Endometrium (tissue), 2 donors: ENCODE results near the gene FZD2.
"Not testable (repeated sequence)": the region's sequence is repeated elsewhere in the genome, so short reads cannot be mapped to it uniquely, and the experiment has no call there.

Experiments
- FAIRE-seq: peaks from 2 replicates; lab custom pipeline; 2012; peaks lifted over from hg19 to GRCh38; lab: Jason Lieb, UNC
- donor health status: control.
- donor health status: control.

FZD2 gene

DNA sequence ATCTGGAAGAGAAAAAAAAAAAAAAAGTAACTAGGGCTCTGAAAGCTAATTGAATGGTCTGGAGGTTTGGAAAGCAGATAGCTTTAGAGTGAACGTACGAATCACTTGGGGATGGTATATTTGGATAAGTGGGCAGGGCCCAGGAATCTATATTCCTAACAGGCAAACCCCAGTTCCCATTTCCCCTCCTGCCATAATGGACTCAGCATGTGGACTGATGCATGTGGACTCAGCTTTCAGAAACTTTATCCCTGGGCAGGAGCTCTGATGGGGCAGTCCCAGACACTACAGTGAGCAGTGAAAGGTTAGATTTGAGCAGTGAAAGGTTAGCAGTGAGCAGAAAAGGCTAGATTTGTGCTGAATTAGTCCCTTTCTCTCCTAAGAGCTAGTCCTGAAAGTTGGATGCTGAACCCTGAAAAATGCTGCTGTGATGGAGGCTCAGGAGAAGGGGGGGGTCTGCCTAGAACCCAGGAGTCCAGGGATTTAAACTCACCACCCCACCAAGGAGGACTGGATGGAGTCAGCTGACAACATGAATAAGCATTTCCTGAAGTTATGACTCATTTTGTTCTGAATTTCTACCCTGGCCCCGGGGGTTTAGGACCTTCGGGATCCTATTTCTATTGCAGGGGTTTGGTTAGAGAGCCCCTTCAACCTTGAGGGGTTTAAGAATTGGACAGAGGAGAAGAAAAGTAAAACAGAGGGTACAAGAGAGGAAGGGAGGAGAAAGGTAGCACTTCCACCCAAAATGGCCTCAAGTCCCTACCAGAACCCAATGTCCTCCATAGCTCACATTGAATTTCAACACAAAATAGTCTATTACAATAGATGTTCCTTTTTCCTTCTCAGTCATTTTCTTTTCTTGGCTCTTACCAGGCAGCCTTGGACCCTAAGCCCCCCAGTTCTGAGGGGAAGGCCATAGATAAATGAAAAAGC is 10.3 kb upstream of the FZD2 start:
- FAIRE-seq, result no peak

DNA sequence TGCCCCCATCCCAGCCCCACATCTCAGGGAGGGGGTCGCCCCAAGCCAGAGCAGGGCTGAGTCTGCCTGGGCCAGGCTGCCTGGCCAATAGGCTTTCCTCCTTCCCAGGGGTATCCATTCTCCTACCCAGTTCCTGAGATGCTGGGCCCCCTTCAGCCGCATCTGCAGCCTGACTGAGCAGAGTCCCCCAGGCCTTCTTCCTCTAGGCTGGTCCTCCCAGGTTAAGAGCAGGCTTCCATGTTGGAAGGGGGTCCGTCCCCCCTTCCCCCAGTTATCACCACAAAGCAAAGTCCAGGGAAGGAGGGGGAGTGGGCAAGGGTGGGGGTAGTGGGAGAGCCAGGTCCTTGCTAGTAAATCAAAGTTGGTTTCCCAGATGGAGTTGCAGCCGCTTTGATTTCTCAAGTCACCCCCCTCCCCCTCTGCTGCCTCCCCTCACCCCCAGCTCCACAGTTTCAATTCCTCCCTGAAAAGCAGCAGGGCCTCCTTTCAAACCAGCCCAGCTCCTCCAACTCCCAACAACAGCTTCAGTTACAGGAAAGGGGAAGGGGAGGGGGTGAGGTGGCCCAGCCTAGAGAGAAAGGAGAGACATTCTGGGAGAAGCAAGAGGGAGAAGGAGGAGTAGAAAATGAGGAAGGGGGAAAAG is 9.5 kb upstream of the FZD2 start:
- FAIRE-seq, result no peak

- no peak for FAIRE-seq
These were observed 8.7 kb upstream of the FZD2 start for GRCh38 chr17:44548376-44549230.

DNA sequence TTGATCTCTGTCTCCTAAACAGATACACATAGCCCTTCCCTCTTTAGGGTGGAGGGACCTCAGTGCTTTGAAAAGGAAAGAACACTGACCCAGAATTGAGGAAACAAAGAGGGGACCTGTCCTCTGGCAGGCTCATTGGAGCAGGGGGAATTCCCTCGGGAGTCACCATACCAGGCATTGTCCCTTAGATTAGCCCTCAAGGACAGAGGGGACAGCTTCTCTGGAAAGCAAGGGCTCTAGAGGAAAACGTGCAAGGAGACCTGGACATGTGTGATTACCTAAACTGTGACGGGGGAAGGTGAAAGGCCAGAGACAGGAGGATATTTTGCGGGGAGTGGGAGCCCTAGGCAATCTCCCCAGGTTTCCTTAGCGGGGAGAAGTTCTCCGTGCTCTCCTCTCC is 7.6 kb upstream of the FZD2 start:
- no peak for FAIRE-seq

DNA sequence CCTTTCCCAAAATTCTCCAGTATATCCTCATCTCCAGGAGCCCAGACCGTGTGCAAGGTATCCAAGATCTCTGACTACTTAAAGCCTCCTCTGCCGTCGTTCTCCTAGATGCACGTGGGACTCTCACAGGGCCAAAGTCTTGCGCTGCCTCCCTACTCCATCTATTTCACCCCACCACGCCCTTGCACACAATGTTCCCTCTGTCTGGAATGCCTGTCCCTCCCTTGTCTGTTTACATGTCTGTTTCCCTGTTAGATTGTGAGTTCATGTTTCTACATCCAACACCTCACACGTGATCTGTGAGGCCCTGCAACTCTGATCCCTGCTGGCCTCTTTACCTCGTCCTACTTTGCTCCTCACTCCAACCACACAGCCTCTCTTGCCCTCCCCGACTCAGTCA is 4.9 kb upstream of the FZD2 start:
- FAIRE-seq, result no peak

- no peak for FAIRE-seq
These were observed 2.2 kb upstream of the FZD2 start for GRCh38 chr17:44555099-44555498.

GRCh38 chr17:44556166-44556831 is 985 bp upstream of the FZD2 start:
- no peak for FAIRE-seq

- FAIRE-seq, result no peak
These were observed 484 bp downstream of the FZD2 start for GRCh38 chr17:44557651-44558285.

GRCh38 chr17:44558334-44558709 is 1.0 kb downstream of the FZD2 start:
- FAIRE-seq, result no peak

DNA sequence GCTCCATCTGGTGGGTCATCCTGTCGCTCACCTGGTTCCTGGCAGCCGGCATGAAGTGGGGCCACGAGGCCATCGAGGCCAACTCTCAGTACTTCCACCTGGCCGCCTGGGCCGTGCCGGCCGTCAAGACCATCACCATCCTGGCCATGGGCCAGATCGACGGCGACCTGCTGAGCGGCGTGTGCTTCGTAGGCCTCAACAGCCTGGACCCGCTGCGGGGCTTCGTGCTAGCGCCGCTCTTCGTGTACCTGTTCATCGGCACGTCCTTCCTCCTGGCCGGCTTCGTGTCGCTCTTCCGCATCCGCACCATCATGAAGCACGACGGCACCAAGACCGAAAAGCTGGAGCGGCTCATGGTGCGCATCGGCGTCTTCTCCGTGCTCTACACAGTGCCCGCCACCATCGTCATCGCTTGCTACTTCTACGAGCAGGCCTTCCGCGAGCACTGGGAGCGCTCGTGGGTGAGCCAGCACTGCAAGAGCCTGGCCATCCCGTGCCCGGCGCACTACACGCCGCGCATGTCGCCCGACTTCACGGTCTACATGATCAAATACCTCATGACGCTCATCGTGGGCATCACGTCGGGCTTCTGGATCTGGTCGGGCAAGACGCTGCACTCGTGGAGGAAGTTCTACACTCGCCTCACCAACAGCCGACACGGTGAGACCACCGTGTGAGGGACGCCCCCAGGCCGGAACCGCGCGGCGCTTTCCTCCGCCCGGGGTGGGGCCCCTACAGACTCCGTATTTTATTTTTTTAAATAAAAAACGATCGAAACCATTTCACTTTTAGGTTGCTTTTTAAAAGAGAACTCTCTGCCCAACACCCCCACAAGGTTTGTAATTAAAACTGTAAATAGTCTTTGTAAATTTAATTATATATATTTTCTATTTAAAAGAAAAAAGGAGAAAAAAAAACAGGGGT is 1.7 kb downstream of the FZD2 start:
- FAIRE-seq, result no peak

GRCh38 chr17:44559634-44560554 is 2.6 kb downstream of the FZD2 start:
- no peak for FAIRE-seq

DNA sequence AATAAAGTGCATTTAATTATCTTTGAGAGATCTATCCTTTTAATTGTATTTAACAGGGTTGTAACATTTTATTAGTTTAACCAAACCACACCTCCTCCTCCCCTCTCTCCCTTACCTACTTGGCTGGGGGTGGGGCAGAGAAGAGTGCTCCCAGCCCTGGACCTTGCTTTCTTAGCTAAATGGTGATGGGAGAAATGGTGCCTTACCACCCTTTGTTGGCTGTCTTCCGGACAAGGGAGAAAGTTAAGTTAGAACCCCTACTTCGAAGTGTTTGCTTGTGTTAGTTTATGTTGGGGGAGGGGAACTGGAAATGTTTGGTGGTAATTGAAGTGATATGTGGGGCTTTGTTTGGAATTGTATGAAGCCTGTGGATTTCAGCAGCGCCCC is 3.9 kb downstream of the FZD2 start:
- FAIRE-seq, result no peak

DNA sequence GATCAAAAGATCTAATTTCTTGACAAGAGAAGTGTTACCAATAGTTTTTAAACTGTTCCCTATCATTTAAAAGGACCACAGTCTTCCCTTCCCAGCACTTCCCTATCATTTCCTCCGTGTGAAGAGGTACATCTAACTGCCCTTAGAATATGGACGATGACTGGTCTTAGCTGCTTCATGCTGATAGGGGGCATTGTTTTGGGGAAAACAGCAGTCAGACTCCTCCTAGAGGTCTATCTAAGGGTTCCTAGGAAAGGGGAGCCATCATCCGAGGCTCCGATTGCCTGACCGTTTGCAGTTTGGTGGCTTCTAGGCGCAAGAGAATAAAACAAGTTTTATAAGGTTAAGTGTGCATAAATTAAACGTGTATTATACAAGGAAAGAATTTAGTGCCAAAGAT is 7.1 kb downstream of the FZD2 start:
- no peak for FAIRE-seq

DNA sequence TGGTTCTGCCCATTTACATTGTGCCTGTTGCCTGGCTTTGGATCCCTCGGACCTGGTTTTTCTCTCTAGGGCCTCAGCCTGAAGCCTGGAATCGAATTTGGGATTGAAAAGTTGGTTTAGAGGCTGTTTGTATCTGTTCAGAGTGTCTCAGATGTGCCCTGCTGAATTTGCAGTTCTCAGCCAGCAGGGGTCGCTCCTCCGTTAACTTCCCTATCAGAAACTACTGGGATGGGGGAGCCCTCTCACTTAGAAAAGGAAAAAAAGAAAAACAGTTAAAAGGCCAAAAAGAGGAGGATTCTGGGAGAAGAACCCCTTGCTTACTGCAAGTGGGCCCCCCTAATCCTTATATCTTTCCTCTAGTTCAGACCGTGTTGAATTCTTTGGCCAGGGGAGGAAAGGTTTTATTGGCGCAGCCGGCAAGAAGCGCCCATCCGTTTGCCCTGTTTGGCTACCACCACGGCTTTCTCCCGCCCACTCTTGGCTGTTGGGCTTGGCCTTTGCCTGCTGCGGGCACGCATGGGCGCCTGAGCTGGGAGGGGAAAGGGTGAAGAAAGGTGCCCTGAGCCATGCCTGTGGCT is 8.7 kb downstream of the FZD2 start:
- FAIRE-seq, result no peak

DNA sequence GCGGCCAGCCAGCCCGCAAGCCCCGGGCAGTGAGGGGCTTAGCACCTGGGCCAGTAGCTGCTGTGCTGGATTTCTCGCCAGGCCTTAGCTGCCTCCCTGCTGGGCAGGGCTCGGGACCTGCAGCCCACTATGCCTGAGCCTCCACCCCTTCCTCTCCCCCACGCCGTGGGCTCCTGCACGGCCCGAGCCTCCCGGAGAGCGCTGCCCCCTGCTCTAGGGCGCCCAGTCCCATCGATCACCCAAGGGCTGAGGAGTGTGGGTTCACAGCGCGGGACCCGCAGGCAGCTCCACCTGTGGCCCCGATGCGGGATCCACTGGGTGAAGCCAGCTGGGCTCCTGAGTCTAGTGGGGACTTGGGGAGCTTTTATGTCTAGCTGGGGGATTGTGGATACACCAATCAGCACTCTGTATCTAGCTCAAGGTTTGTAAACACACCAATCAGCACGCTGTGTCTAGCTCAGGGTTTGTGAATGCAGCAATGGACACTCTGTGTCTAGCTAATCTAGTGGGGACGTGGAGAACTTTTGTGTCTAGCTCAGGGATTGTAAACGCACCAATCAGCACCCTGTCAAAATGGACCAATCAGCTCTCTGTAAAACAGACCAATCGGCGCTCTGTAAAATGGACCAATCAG is 11.1 kb downstream of the FZD2 start:
- FAIRE-seq, result not testable (repeated sequence)

GRCh38 chr17:44568945-44569858 is 11.9 kb downstream of the FZD2 start:
- FAIRE-seq, result no peak

DNA sequence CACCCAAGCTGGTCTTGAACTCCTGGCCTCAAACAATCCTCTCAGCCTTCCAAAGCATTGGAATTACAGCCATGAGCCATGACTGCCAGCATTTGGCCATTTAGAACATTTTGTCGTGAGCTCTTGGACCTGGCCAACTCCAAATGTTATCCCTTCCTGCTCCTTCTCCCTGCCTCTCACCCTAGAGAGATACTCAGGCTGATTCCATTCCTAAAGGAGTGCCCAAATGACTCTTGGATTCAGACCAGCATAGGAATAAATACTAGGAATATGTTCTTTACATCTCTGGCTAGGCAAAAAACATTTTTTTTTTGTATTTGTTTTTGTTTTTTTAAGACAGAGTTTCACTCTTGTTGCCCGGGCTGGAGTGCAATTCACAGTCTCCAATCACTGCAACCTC is 15.5 kb downstream of the FZD2 start:
- FAIRE-seq, result no peak

- no peak for FAIRE-seq
These were observed 18.1 kb downstream of the FZD2 start for GRCh38 chr17:44575403-44575802.
